Midbrain (tissue), 1 donor: ENCODE measurements around the gene CELSR2.

ENCODE experiments used
- DNase-seq: peaks from one replicate; lab custom pipeline; 2025; lab: John Stamatoyannopoulos, UW

CELSR2 gene

GRCh38 chr1:109263597-109264378 is 14.4 kb downstream of the CELSR2 start:
- peak; percentile 86 for DNase-seq

- no peak for DNase-seq
Observed at GRCh38 chr1:109264379-109264755, 15.0 kb downstream of the CELSR2 start.

GRCh38 chr1:109265016-109265415 is 15.7 kb downstream of the CELSR2 start:
- DNase-seq = no peak

GRCh38 chr1:109265741-109266330 is 16.5 kb downstream of the CELSR2 start:
- DNase-seq = no peak

- DNase-seq = no peak
Observed at GRCh38 chr1:109266965-109267364, 17.6 kb downstream of the CELSR2 start.

GRCh38 chr1:109267743-109268300 is 18.5 kb downstream of the CELSR2 start:
- no peak for DNase-seq

GRCh38 chr1:109268431-109269211 is 19.3 kb downstream of the CELSR2 start:
- DNase-seq = peak; percentile 19

- no peak for DNase-seq
Observed at GRCh38 chr1:109269212-109269980, 20.1 kb downstream of the CELSR2 start.

- no peak for DNase-seq
Observed at GRCh38 chr1:109269981-109270622, 20.8 kb downstream of the CELSR2 start.

- no peak for DNase-seq
Observed at GRCh38 chr1:109270623-109271317, 21.4 kb downstream of the CELSR2 start.

- DNase-seq = no peak
Observed at GRCh38 chr1:109271458-109271857, 22.1 kb downstream of the CELSR2 start.

GRCh38 chr1:109272021-109272799 is 22.9 kb downstream of the CELSR2 start:
- no peak for DNase-seq

GRCh38 chr1:109272831-109273547 is 23.6 kb downstream of the CELSR2 start:
- no peak for DNase-seq

- DNase-seq = no peak
Observed at GRCh38 chr1:109273570-109274288, 24.4 kb downstream of the CELSR2 start.

GRCh38 chr1:109274533-109275476 is 25.5 kb downstream of the CELSR2 start:
- no peak for DNase-seq

GRCh38 chr1:109275706-109276345 is 26.5 kb downstream of the CELSR2 start:
- DNase-seq = no peak
